Stimulated activated naive B cell treated with anti-CD40 and anti-IgM and Interleukin-4, amounts not matched to agents 10 μg/mL and 1 μg/mL and 100 μg/mL, for 72 hours (primary cell): ENCODE data around the gene RITA1.

Experiments used
- ATAC-seq, 2 donors: fragments of 150-1000 bp; cut with Tn5 transposase; replicated peaks; 2 replicates each; pipeline ENCODE4 v1.10.0; 2021; ENCODE audit warnings: moderate library complexity in 1 of 2
- DNase-seq: peaks from one replicate; pipeline ENCODE4 v3.0.0; 2021
- H3K27ac Mint-ChIP-seq: one replicate; pipeline ENCODE4 v1.8.0; 2022; ENCODE audit warnings: mild to moderate bottlenecking, mixed read lengths
- H3K27me3 Mint-ChIP-seq, 2 donors: one replicate each; pipeline ENCODE4 v1.8.0; 2022; ENCODE audit warnings: mixed read lengths in 2 of 2
- H3K36me3 Mint-ChIP-seq, 2 donors: one replicate each; pipeline ENCODE4 v1.8.0; 2022; ENCODE audit warnings: mixed read lengths in 2 of 2, mild to moderate bottlenecking in 1 of 2
- H3K4me1 Mint-ChIP-seq, 2 donors: one replicate each; pipeline ENCODE4 v1.8.0; 2022; ENCODE audit warnings: mixed read lengths in 2 of 2, mild to moderate bottlenecking in 1 of 2
- H3K4me3 Mint-ChIP-seq, 2 donors: one replicate each; pipeline ENCODE4 v1.8.0; 2022; ENCODE audit warnings: mild to moderate bottlenecking in 2 of 2, mixed read lengths in 2 of 2, moderate library complexity in 1 of 2
- H3K9me3 Mint-ChIP-seq, 2 donors: one replicate each; pipeline ENCODE4 v1.8.0; 2022; ENCODE audit warnings: mixed read lengths in 2 of 2, mild to moderate bottlenecking in 1 of 2

Gene RITA1

GRCh38 chr12:113241191-113242025 lies 55.9 kb downstream of the RITA1 start:
- Mint-ChIP-seq H3K9me3 (no peaks in the 10 kb centered on the region), H3K4me1 (peaks cover 39 to 73% of the 10 kb centered on the region in 2 donors), H3K36me3 (peaks cover 56 to 77% of the 10 kb centered on the region in 2 donors), H3K27me3 (no peaks in the 10 kb centered on the region), H3K27ac (no peak overlapping the region), H3K4me3 (peak overlapping the region in 1 of 2 donors; percentile 14)
- DNase-seq (no peak), ATAC-seq (no peak)
